GM23248 (cell line): Measurements from ENCODE around the gene RAD51B. TPM values are rescaled to one million over a fixed set of nuclear protein-coding genes. Genes with fewer than 3 reads are reported as not detected.

Source experiments
- DNase-seq: peaks from one replicate; pipeline ENCODE4 v3.0.0-alpha.2; 2015
- H2AFZ ChIP-seq: fragments of 200-600 bp; sonication (generic); 2 replicates; pipeline ENCODE4 v1.6.1; 2016; ENCODE audit warnings: antibody characterized with exemption
- H3F3A ChIP-seq: fragments of 200-600 bp; sonication (generic); 2 replicates; pipeline ENCODE4 v1.6.1; 2016; ENCODE audit warnings: mild to moderate bottlenecking, antibody characterized with exemption, mixed run types; ENCODE audit not compliant: insufficient read depth
- H3K27ac ChIP-seq: fragments of 200-600 bp; sonication (generic); 2 replicates; pipeline ENCODE4 v1.5.1; 2016; ENCODE audit warnings: mild to moderate bottlenecking
- H3K27me3 ChIP-seq: fragments of 200-600 bp; sonication (generic); replicated peaks from 2 replicates; pipeline ENCODE4 v1.6.1; 2016; ENCODE audit warnings: mild to moderate bottlenecking; ENCODE audit not compliant: insufficient read depth
- H3K36me3 ChIP-seq: fragments of 200-600 bp; sonication (generic); 2 replicates; pipeline ENCODE4 v1.6.1; 2016; ENCODE audit warnings: low read depth, mild to moderate bottlenecking
- H3K4me1 ChIP-seq: fragments of 200-600 bp; sonication (generic); 2 replicates; pipeline ENCODE4 v1.6.1; 2016; ENCODE audit warnings: mild to moderate bottlenecking; ENCODE audit not compliant: insufficient read depth
- H3K4me2 ChIP-seq: fragments of 200-600 bp; sonication (generic); one replicate; pipeline ENCODE4 v1.6.1; 2016; ENCODE audit warnings: mild to moderate bottlenecking; ENCODE audit not compliant: unreplicated experiment
- H3K4me3 ChIP-seq: fragments of 200-600 bp; sonication (generic); 2 replicates; pipeline ENCODE4 v1.5.1; 2016; ENCODE audit warnings: mild to moderate bottlenecking
- H3K79me2 ChIP-seq: fragments of 200-600 bp; sonication (generic); 2 replicates; pipeline ENCODE4 v1.6.1; 2016; ENCODE audit warnings: mild to moderate bottlenecking; ENCODE audit not compliant: insufficient read depth
- H3K9ac ChIP-seq: fragments of 200-600 bp; sonication (generic); 2 replicates; pipeline ENCODE4 v1.6.1; 2016; ENCODE audit warnings: mild to moderate bottlenecking
- H3K9me2 ChIP-seq: fragments of 200-600 bp; sonication (generic); 2 replicates; pipeline ENCODE4 v1.6.1; 2016; ENCODE audit warnings: mixed run types, mild to moderate bottlenecking, moderate library complexity; ENCODE audit not compliant: insufficient read depth
- H3K9me3 ChIP-seq: fragments of 200-600 bp; sonication (generic); one replicate; pipeline ENCODE4 v1.6.1; 2017; ENCODE audit warnings: low read depth
- H4K20me1 ChIP-seq: fragments of 200-600 bp; sonication (generic); 2 replicates; pipeline ENCODE4 v1.6.0; 2016; ENCODE audit not compliant: insufficient read depth
- EZH2 ChIP-seq: fragments of 200-600 bp; sonication (generic); IDR thresholded peaks from 2 replicates; pipeline ENCODE4 v1.6.1; 2018; ENCODE audit warnings: antibody characterized with exemption, mild to moderate bottlenecking; ENCODE audit not compliant: insufficient read depth, poor library complexity, severe bottlenecking
- EZH2phosphoT487 ChIP-seq: fragments of 200-600 bp; sonication (generic); IDR thresholded peaks from 2 replicates; pipeline ENCODE4 v1.6.1; 2018; ENCODE audit warnings: antibody characterized with exemption, moderate library complexity, mild to moderate bottlenecking, low read depth; ENCODE audit not compliant: insufficient read depth
- WGBS, 2 experiments: methylation state at CpG; one replicate each; pipeline ENCODE4 v1.1.6; 2015 to 2017; ENCODE audit warnings: low lambda C conversion rate in 2 of 2, low coverage in 1 of 2; ENCODE audit errors: missing lambda C conversion rate in 2 of 2; 5-methylcytosine and 5-hydroxymethylcytosine counted together
- in situ Hi-C: fragments of 300-500 bp; cut with MboI; formaldehyde crosslinking; loops from 2 replicates; pipeline ENCODE4 v1.15.0; 2020
- polyA plus RNA-seq: library from polyadenylated mRNA; unstranded; fragments of >200 nt; fragmentation: Nextera tagmentation; extraction: Ambion mirVana; gene quantifications from 2 replicates; pipeline ENCODE4 v1.2.1, GENCODE V29; 2016
- total RNA-seq: library from RNA; depleted of rRNA; stranded (reverse); fragments of >200 nt; shearing (Covaris generic); gene quantifications from 2 replicates; pipeline ENCODE4 v1.2.3, GENCODE V29; 2014

RAD51B gene
- total and polyA plus RNA-seq, 2 experiments from 2014 or later = 4.0 to 8.8 TPM

DNA sequence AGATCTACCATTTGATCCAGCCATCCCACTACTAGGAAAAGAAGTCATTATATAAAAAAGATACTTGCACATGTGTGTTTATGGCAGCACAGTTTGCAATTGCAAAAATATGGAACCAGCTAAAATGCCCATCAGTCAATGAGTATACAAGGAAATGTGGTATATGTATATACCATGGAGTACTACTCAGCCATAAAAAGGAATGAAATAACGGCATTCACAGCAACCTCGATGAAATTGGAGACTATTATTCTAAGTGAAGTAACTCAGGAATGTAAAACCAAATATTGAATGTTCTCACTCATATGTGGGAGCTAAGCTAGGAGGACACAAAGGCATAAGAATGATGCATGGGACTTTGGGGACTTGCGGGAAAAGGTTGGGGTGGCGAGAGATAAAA lies 402.6 kb downstream of the RAD51B start:
- no peaks in the 10 kb centered on the region for H3K79me2 ChIP-seq
- H3F3A ChIP-seq = no peaks in the 10 kb centered on the region
- H2AFZ ChIP-seq = no peak overlapping the region
- no peak overlapping the region for H3K9ac ChIP-seq
- in situ Hi-C loops = no loop called here
- no peaks in the 10 kb centered on the region for H3K9me2 ChIP-seq
- no peaks in the 10 kb centered on the region for H4K20me1 ChIP-seq
- WGBS, 2 experiments = 95 to 99% methylated on average over 4 of the region's 4 CpGs
- H3K27ac ChIP-seq = no peak overlapping the region
- H3K4me1 ChIP-seq = no peaks in the 10 kb centered on the region
- H3K9me3 ChIP-seq = no peaks in the 10 kb centered on the region
- no peak overlapping the region for H3K4me2 ChIP-seq
- DNase-seq = no peak
- no peaks in the 10 kb centered on the region for H3K27me3 ChIP-seq
- TF ChIP-seq EZH2phosphoT487 = no peak
- TF ChIP-seq EZH2 = no peak
- H3K36me3 ChIP-seq = no peaks in the 10 kb centered on the region
- no peak overlapping the region for H3K4me3 ChIP-seq

DNA sequence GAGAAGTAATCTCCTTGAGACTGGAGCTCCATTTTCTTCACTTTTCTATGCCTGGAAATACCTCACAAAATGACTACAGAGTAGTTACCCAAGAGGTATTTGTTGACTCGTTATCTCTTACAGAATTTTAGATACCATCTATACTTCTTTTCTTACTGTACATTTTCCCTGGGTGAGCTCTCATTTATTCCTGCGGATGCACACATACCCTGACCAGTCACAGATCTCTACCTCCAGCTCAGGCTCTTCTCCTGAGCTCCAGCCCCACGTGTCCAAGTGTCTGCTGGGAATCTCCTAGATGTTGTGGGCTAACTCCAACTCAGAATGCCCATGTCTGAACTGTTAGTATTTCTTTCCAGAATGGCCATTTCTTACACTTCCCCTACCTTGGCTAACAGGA lies 403.1 kb downstream of the RAD51B start:
- Histone ChIP-seq H3K9me3 (no peaks in the 10 kb centered on the region), H4K20me1 (no peaks in the 10 kb centered on the region), H3K9ac (no peak overlapping the region), H3K79me2 (no peaks in the 10 kb centered on the region), H3K27me3 (no peaks in the 10 kb centered on the region), H3K4me3 (no peak overlapping the region), H2AFZ (no peak overlapping the region), H3K9me2 (no peaks in the 10 kb centered on the region), H3K36me3 (no peaks in the 10 kb centered on the region), H3K4me2 (no peak overlapping the region), H3F3A (no peaks in the 10 kb centered on the region), H3K27ac (no peak overlapping the region), H3K4me1 (no peaks in the 10 kb centered on the region)
- WGBS, 2 experiments = 95 to 100% methylated on average over 3 of the region's 3 CpGs
- TF ChIP-seq EZH2phosphoT487 (no peak), EZH2 (no peak)
- DNase-seq = no peak
- in situ Hi-C loops = no loop called here

DNA sequence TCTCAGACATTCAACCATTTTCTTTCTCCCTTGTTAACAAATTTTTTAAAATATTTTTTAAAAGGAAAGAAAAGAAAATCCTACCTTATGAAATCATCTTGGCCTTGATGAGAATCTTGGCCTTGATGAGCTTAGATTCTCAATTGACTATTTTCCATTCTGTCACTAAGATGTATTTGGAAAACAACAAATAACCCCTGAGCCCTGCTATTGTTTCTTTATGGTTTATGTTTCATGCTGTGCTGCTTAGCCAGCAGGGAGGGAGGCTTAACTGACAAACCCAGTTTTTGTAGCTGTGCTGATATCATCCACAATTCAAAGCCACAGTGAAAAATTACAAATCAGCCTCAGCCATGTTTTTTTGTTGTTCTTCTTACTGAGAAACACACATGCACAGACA lies 404.1 kb downstream of the RAD51B start:
- H3K4me2 ChIP-seq = no peak overlapping the region
- H3K27me3 ChIP-seq = no peaks in the 10 kb centered on the region
- no peaks in the 10 kb centered on the region for H4K20me1 ChIP-seq
- H3K9me2 ChIP-seq = no peaks in the 10 kb centered on the region
- H3F3A ChIP-seq = no peaks in the 10 kb centered on the region
- DNase-seq = no peak
- TF ChIP-seq EZH2phosphoT487 = no peak
- no peak for TF ChIP-seq EZH2
- no peak overlapping the region for H2AFZ ChIP-seq
- H3K4me3 ChIP-seq = no peak overlapping the region
- no peaks in the 10 kb centered on the region for H3K4me1 ChIP-seq
- H3K79me2 ChIP-seq = no peaks in the 10 kb centered on the region
- H3K9ac ChIP-seq = no peak overlapping the region
- H3K36me3 ChIP-seq = no peaks in the 10 kb centered on the region
- no peak overlapping the region for H3K27ac ChIP-seq
- H3K9me3 ChIP-seq = no peaks in the 10 kb centered on the region
- in situ Hi-C loops = no loop called here

DNA sequence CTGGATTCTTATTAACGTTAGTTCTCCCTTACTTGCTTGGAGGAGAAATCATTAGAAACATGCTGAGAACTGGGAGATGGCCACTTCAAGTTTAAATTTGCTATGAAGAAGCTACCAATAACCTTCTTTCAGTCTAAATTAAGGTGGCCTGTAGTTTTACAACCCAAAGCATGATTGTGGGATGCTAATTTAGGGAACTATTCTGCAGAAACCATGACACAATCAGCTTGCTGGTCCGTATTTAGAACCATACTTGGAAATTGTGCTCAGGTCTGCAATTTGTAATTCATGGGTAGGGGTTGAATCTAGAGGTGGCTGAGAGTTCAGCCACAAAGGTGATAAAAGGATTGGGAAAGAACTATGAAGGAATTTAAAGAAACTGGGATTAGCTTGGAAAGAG lies 405.7 kb downstream of the RAD51B start:
- no peaks in the 10 kb centered on the region for H3K36me3 ChIP-seq
- no peaks in the 10 kb centered on the region for H3K9me3 ChIP-seq
- 95 to 100% methylated on average over 2 of the region's 2 CpGs for WGBS, 2 experiments
- no peaks in the 10 kb centered on the region for H4K20me1 ChIP-seq
- no peaks in the 10 kb centered on the region for H3K9me2 ChIP-seq
- H3K27ac ChIP-seq = no peak overlapping the region
- no peak overlapping the region for H3K4me3 ChIP-seq
- H3K4me2 ChIP-seq = no peak overlapping the region
- H3K27me3 ChIP-seq = no peaks in the 10 kb centered on the region
- H3K9ac ChIP-seq = no peak overlapping the region
- no peak overlapping the region for H2AFZ ChIP-seq
- no peaks in the 10 kb centered on the region for H3K79me2 ChIP-seq
- TF ChIP-seq EZH2 (no peak), EZH2phosphoT487 (no peak)
- peaks cover under 1% of the 10 kb centered on the region; the same call in 1 of the 2 replicates for H3K4me1 ChIP-seq
- in situ Hi-C loops = no loop called here
- no peaks in the 10 kb centered on the region for H3F3A ChIP-seq
- no peak for DNase-seq

DNA sequence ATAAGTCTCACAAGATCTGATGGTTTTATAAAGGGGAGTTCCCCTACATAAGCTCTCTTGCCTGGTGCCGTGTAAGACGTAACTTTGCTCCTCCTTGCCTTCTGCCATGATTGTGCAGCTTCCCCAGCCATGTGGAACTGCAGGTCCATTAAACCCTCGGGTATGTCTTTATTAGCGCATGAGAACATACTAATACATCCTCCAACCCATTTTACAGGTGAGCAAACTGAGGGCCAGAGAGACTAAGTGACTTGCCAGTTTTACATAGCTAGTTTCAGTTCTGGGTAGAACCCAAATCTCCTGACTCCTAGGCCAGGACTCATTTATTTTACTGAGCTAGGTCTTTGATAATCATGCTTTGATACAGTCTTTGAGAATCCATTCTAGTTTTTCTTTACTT lies 406.9 kb downstream of the RAD51B start:
- Histone ChIP-seq H3F3A (peaks cover 6% of the 10 kb centered on the region), H3K9ac (no peak overlapping the region), H3K36me3 (no peaks in the 10 kb centered on the region), H3K79me2 (no peaks in the 10 kb centered on the region), H3K9me3 (no peaks in the 10 kb centered on the region), H3K27me3 (no peaks in the 10 kb centered on the region), H3K9me2 (no peaks in the 10 kb centered on the region), H3K27ac (no peak overlapping the region), H4K20me1 (no peaks in the 10 kb centered on the region), H3K4me1 (peaks cover 12% of the 10 kb centered on the region), H3K4me2 (no peak overlapping the region), H2AFZ (no peak overlapping the region), H3K4me3 (no peak overlapping the region)
- in situ Hi-C loops = no loop called here
- DNase-seq = no peak
- TF ChIP-seq EZH2 (no peak), EZH2phosphoT487 (no peak)
- 97% methylated on average over 4 of the region's 4 CpGs for WGBS, 2 experiments
